ENCODE measurements around the gene PCDHA10. TPM values are rescaled to one million over a fixed set of nuclear protein-coding genes. Genes with fewer than 3 reads are reported as not detected.
"Not testable (repeated sequence)": the region's sequence is repeated elsewhere in the genome, so short reads cannot be mapped to it uniquely, and the experiment has no call there.

PCDHA10 gene
- total RNA-seq, 1 experiment from 2014 or later, result 11.6 TPM

GRCh38 chr5:140823475-140823874 lies 32.2 kb upstream of the PCDHA10 start:
- no peak for TF ChIP-seq EZH2 (IDR thresholded peaks at IDR 0.05; ENCODE audit: borderline replicate concordance, low read depth, low read length, poor library complexity, severe bottlenecking)
- TF ChIP-seq CTCF (conservative IDR thresholded peaks at IDR 0.05; ENCODE audit: low read depth, low read length), result no peak
- H3K27me3 ChIP-seq (replicated peaks; ENCODE audit: insufficient read depth, low read depth, low read length, poor library complexity), result no peaks in the 10 kb centered on the region
- BruUV-seq (replicated peaks), result no TSS peak

GRCh38 chr5:140827704-140828361 lies 27.9 kb upstream of the PCDHA10 start, which contains the start of gene PCDHA6:
TSS of gene PCDHA6 (plus strand) at chr5:140827960. CDS start at chr5:140828092, 132 bp downstream.
- intact Hi-C loops (cut with micrococcal nuclease; ENCODE audit: unreplicated experiment), result loop anchor here (5.0 kb wide), 1 partner anchor 214 kb away; no protein-coding TSS in a partner anchor
- TF ChIP-seq CTCF (conservative IDR thresholded peaks at IDR 0.05; ENCODE audit: low read depth, low read length) (peak; percentile 70), EZH2 (IDR thresholded peaks at IDR 0.05; ENCODE audit: borderline replicate concordance, low read depth, low read length, poor library complexity, severe bottlenecking) (no peak)
- H3K4me3 ChIP-seq (ENCODE audit: low read depth, low read length, poor library complexity, severe bottlenecking), result peak within 1 kb of the TSS; percentile 58
- BruUV-seq (replicated peaks), result TSS peak; percentile 69
- peak within 1 kb of the TSS; percentile 69 for H3K27ac ChIP-seq (ENCODE audit: low read depth, low read length, poor library complexity, severe bottlenecking)
- no peaks in the 10 kb centered on the region for H3K36me3 ChIP-seq (ENCODE audit: insufficient read depth, low read length, poor library complexity, severe bottlenecking)
- no peaks in the 10 kb centered on the region for H3K27me3 ChIP-seq (replicated peaks; ENCODE audit: insufficient read depth, low read depth, low read length, poor library complexity)
- POLR2A ChIA-PET (ENCODE audit: low non-redundant PET), result no interaction called here
- CTCF ChIA-PET, result interaction anchor here (0.6 to 1.6 kb wide), 8 partner anchors 14 to 224 kb away, joined by 3 to 7 read pairs (median 4); partner anchors contain the start of genes PCDHA1 and PCDHA13
- peak; percentile 70 for DNase-seq (ENCODE audit: low spot score)
- no peaks in the 10 kb centered on the region for H3K4me1 ChIP-seq (ENCODE audit: insufficient read depth, low read length, poor library complexity, severe bottlenecking)
- H3K9me3 ChIP-seq (ENCODE audit: low read depth, low read length, poor library complexity, severe bottlenecking), result peaks cover 6% of the 10 kb centered on the region

More at GRCh38 chr5:140823475-140823874, 32.2 kb upstream of the PCDHA10 start:
- Histone ChIP-seq H3K36me3 (ENCODE audit: insufficient read depth, low read length, poor library complexity, severe bottlenecking) (no peaks in the 10 kb centered on the region), H3K9me3 (ENCODE audit: low read depth, low read length, poor library complexity, severe bottlenecking) (peaks cover 3% of the 10 kb centered on the region), H3K4me3 (ENCODE audit: low read depth, low read length, poor library complexity, severe bottlenecking) (no peak overlapping the region), H3K27ac (ENCODE audit: low read depth, low read length, poor library complexity, severe bottlenecking) (no peak overlapping the region), H3K4me1 (ENCODE audit: insufficient read depth, low read length, poor library complexity, severe bottlenecking) (no peaks in the 10 kb centered on the region)
- DNase-seq (ENCODE audit: low spot score), result no peak
- intact Hi-C loops (cut with micrococcal nuclease; ENCODE audit: unreplicated experiment), result no loop called here
- CTCF ChIA-PET, result no interaction called here
- POLR2A ChIA-PET (ENCODE audit: low non-redundant PET), result no interaction called here

- no peaks in the 10 kb centered on the region for H3K27me3 ChIP-seq (replicated peaks; ENCODE audit: insufficient read depth, low read depth, low read length, poor library complexity)
- peak overlapping the region; percentile 58 for H3K4me3 ChIP-seq (ENCODE audit: low read depth, low read length, poor library complexity, severe bottlenecking)
- H3K36me3 ChIP-seq (ENCODE audit: insufficient read depth, low read length, poor library complexity, severe bottlenecking), result no peaks in the 10 kb centered on the region
- ChIA-PET POLR2A (ENCODE audit: low non-redundant PET) (no interaction called here), CTCF (interaction anchor here (0.6 to 1.6 kb wide), 8 partner anchors 13 to 223 kb away, joined by 3 to 7 read pairs (median 4); partner anchors contain the start of genes PCDHA1 and PCDHA13)
- intact Hi-C loops (cut with micrococcal nuclease; ENCODE audit: unreplicated experiment), result loop anchor here (5.0 kb wide), 1 partner anchor 214 kb away; no protein-coding TSS in a partner anchor
- peak overlapping the region; percentile 69 for H3K27ac ChIP-seq (ENCODE audit: low read depth, low read length, poor library complexity, severe bottlenecking)
- BruUV-seq (replicated peaks), result no TSS peak
- DNase-seq (ENCODE audit: low spot score), result peak; percentile 73
- peaks cover 11% of the 10 kb centered on the region for H3K9me3 ChIP-seq (ENCODE audit: low read depth, low read length, poor library complexity, severe bottlenecking)
- H3K4me1 ChIP-seq (ENCODE audit: insufficient read depth, low read length, poor library complexity, severe bottlenecking), result no peaks in the 10 kb centered on the region
- TF ChIP-seq CTCF (conservative IDR thresholded peaks at IDR 0.05; ENCODE audit: low read depth, low read length), result peak; percentile 53
- TF ChIP-seq EZH2 (IDR thresholded peaks at IDR 0.05; ENCODE audit: borderline replicate concordance, low read depth, low read length, poor library complexity, severe bottlenecking), result no peak
Measured at GRCh38 chr5:140828362-140828737, 27.3 kb upstream of the PCDHA10 start.

- H3K4me3 ChIP-seq (ENCODE audit: low read depth, low read length, poor library complexity, severe bottlenecking); CTCF ChIA-PET; DNase-seq (ENCODE audit: low spot score); H3K27me3 ChIP-seq (replicated peaks; ENCODE audit: insufficient read depth, low read depth, low read length, poor library complexity); POLR2A ChIA-PET (ENCODE audit: low non-redundant PET); BruUV-seq (replicated peaks); H3K36me3 ChIP-seq (ENCODE audit: insufficient read depth, low read length, poor library complexity, severe bottlenecking); H3K4me1 ChIP-seq (ENCODE audit: insufficient read depth, low read length, poor library complexity, severe bottlenecking); H3K27ac ChIP-seq (ENCODE audit: low read depth, low read length, poor library complexity, severe bottlenecking): not testable (repeated sequence)
- intact Hi-C loops (cut with micrococcal nuclease; ENCODE audit: unreplicated experiment), result loop anchor here (5.0 kb wide), 1 partner anchor 212 kb away; no protein-coding TSS in a partner anchor
- H3K9me3 ChIP-seq (ENCODE audit: low read depth, low read length, poor library complexity, severe bottlenecking), result peaks cover 11% of the 10 kb centered on the region
Measured at GRCh38 chr5:140829511-140830501, 25.9 kb upstream of the PCDHA10 start.
